ENCODE measurements around the gene ENTHD1.

Gene ENTHD1

GRCh38 chr22:39723899-39724351 is 169.6 kb downstream of the ENTHD1 start (continued):
- TF ChIP-seq SETDB1 (IDR thresholded peaks at IDR 0.05; ENCODE audit: insufficient read length, low read length): no peak
- no peak for TF ChIP-seq ZSCAN30 (tag by site-specific recombination; IDR thresholded peaks at IDR 0.05)
- TF ChIP-seq ZBTB8A (tag by site-specific recombination; IDR thresholded peaks at IDR 0.05): no peak
- TF ChIP-seq KLF17 (tag by site-specific recombination; IDR thresholded peaks at IDR 0.05): no peak
- no peak for TF ChIP-seq ZBTB11 (tag by site-specific recombination; conservative IDR thresholded peaks at IDR 0.05; ENCODE audit: low read depth)
- TF ChIP-seq ZNF629 (tag by site-specific recombination; IDR thresholded peaks at IDR 0.05): 0 out of 2 replicates have a peak, but pooled peaks have one; percentile 20
- TF ChIP-seq ZNF335 (tag by site-specific recombination; conservative IDR thresholded peaks at IDR 0.05): peak; percentile 41; the same call in 1 of the 2 replicates
- TF ChIP-seq ZNF785 (tag by site-specific recombination; IDR thresholded peaks at IDR 0.05): no peak
- TF ChIP-seq ZNF350 (tag by site-specific recombination; IDR thresholded peaks at IDR 0.05): no peak
- no peak for TF ChIP-seq ZNF514 (tag by site-specific recombination; IDR thresholded peaks at IDR 0.05)

GRCh38 chr22:39723463-39723862 is 170.1 kb downstream of the ENTHD1 start:
- Histone ChIP-seq H3K36me3 (ENCODE audit: control insufficient read depth in 2 of 2, insufficient read depth in 1 of 2, low read length in 2 of 2) (no peaks in the 10 kb centered on the region), H3K27ac (ENCODE audit: extremely low read depth, low read depth, low read length) (no peak overlapping the region), H3K4me3 (ENCODE audit: low read depth, low read length) (no peak overlapping the region), H3K9me3 (ENCODE audit: control insufficient read depth, insufficient read depth, low read depth, low read length) (no peaks in the 10 kb centered on the region), H3K4me1 (ENCODE audit: control insufficient read depth, insufficient read depth, low read length) (peaks cover 2% of the 10 kb centered on the region; the same call in 1 of the 2 replicates)
- CTCF ChIA-PET: interaction anchor here (0.9 kb wide), 1 partner anchor 302 kb away, joined by 3 read pairs; no protein-coding TSS in a partner anchor
- POLR2A ChIA-PET: no interaction called here
- TF ChIP-seq BCL11A (tag by site-specific recombination; IDR thresholded peaks at IDR 0.05; ENCODE audit: low read depth): no peak
- no peak for TF ChIP-seq ZNF26 (tag by site-specific recombination; IDR thresholded peaks at IDR 0.05)
- TF ChIP-seq ZNF645 (tag by site-specific recombination; IDR thresholded peaks at IDR 0.05): no peak
- TF ChIP-seq ZNF514 (tag by site-specific recombination; IDR thresholded peaks at IDR 0.05): no peak
- no peak for TF ChIP-seq SP3 (tag by site-specific recombination; IDR thresholded peaks at IDR 0.05)
- no peak for TF ChIP-seq ZNF626 (tag by site-specific recombination; IDR thresholded peaks at IDR 0.05)
- TF ChIP-seq ZSCAN5A (tag by site-specific recombination; IDR thresholded peaks at IDR 0.05): no peak
- no peak for TF ChIP-seq YY1 (tag by site-specific recombination; IDR thresholded peaks at IDR 0.05)
- no peak for TF ChIP-seq ELK4 (IDR thresholded peaks at IDR 0.05; ENCODE audit: borderline replicate concordance, low read depth, low read length)
- TF ChIP-seq ZNF148 (tag by site-specific recombination; IDR thresholded peaks at IDR 0.05; ENCODE audit: borderline replicate concordance): no peak
- no peak for TF ChIP-seq ZNF513 (tag by site-specific recombination; IDR thresholded peaks at IDR 0.05)
- TF ChIP-seq ZNF23 (tag by site-specific recombination; IDR thresholded peaks at IDR 0.05; ENCODE audit: borderline replicate concordance): no peak
- TF ChIP-seq ZNF571 (tag by site-specific recombination; IDR thresholded peaks at IDR 0.05): no peak
- TF ChIP-seq ZNF776 (tag by site-specific recombination; IDR thresholded peaks at IDR 0.05; ENCODE audit: borderline replicate concordance): no peak
